HG03066 (cell line): ENCODE data around the gene PLAAT4.
"Not testable (repeated sequence)": the region's sequence is repeated elsewhere in the genome, so short reads cannot be mapped to it uniquely, and the experiment has no call there.

Source experiments
- ATAC-seq: cut with Tn5 transposase; IDR thresholded peaks from one replicate; pipeline ENCODE4 v1.9.1; 2021; ENCODE audit warnings: low read depth; ENCODE audit not compliant: unreplicated experiment

Gene PLAAT4

GRCh38 chr11:63510360-63511047 is 26.1 kb upstream of the PLAAT4 start:
- no peak for ATAC-seq

GRCh38 chr11:63511048-63511748 is 25.4 kb upstream of the PLAAT4 start:
- ATAC-seq, result no peak

DNA sequence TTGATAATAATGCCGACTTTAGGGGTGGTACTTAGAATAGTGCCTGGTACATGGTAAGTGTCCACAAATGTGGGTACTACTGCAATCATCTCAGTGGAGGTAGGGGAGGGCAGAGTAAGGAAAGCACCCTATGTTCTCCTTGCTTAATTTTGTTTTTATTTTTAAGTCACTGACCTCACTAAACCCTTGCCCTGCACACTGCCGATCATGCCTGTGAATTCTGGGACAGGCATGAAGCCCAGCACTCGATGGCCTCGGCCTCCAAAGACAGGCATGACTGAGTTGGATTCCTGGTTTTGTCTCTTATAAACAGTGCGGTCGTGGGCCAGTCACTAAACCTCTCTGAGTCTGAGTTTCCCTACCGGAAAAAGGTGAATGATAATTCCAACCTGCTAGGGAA is 23.8 kb upstream of the PLAAT4 start:
- no peak for ATAC-seq

GRCh38 chr11:63516109-63516508 is 20.5 kb upstream of the PLAAT4 start:
- ATAC-seq, result no peak

DNA sequence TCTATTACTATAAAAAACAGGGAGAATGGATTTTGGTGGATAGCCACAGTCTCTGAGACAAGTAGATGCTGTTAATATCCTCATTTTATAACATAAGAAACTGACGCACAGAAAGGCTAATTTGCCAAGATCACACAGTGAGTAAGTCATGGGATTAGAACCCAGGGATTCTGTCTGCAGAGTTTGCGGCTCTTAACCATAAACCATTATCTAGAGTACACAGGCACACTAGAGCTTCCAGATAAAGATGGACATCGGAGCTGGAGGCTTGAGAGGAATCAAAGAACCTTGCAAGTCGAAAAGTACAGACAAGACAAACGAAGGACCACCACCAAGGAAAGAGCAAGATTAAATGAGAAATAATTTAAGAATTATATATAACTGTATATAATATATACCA is 19.5 kb upstream of the PLAAT4 start:
- ATAC-seq, result no peak

GRCh38 chr11:63518548-63518947 is 18.1 kb upstream of the PLAAT4 start:
- ATAC-seq, result no peak

GRCh38 chr11:63520606-63521170 is 15.9 kb upstream of the PLAAT4 start:
- ATAC-seq, result no peak

- no peak for ATAC-seq
These were observed 14.7 kb upstream of the PLAAT4 start for GRCh38 chr11:63521896-63522295.

DNA sequence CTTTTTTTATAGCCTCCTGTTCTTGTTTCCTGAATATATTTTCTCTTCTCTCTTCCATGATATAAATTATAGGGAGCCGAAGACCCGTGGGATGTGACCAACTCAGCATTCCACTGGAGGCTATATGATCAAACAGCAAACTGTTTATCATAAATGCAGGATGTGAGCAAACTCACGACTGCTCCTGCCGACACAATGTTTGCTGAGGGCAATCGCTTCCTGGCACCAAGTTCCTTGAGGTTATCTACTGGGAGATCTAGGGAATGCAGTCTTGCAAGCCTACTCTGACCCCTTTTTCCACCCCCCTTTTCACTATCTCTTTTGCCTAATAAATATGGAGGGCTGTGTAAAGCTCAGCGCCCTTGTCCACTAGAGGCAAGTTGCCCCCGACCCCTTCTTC is 13.5 kb upstream of the PLAAT4 start:
- no peak for ATAC-seq

DNA sequence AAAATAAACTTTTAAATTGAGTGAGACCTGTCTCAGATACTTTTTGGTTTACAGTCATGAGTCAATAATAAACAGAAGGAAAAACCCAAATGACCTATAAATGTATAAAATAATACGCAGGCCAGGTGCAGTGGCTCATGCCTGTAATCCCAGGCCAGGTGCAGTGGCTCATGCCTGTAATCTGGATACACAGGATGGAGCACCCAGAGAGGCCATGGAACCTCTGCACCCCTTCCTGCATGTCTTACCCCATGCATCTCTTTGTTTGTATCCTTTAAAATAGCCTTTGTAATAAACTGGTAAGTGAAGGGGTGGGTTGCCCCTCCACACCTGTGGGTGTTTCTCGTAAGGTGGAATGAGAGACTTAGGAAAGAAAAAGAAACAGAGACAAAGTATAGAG is 8.9 kb upstream of the PLAAT4 start:
- no peak for ATAC-seq

DNA sequence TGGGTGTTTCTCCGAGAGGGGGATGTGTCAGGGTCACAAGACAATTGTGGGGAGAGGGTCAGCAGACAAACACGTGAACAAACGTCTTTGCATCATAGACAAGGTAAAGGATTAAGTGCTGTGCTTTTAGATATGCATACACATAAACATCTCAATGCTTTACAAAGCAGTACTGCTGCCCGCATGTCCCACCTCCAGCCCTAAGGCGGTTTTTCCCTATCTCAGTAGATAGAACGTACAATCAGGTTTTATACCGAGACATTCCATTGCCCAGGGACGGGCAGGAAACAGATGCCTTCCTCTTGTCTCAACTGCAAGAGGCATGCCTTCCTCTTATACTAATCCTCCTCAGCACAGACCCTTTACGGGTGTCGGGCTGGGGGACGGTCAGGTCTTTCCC is 8.5 kb upstream of the PLAAT4 start:
- ATAC-seq, result not testable (repeated sequence)

GRCh38 chr11:63528729-63529278 is 7.8 kb upstream of the PLAAT4 start:
- ATAC-seq, result not testable (repeated sequence)

GRCh38 chr11:63529373-63529772 is 7.2 kb upstream of the PLAAT4 start:
- ATAC-seq, result not testable (repeated sequence)

GRCh38 chr11:63530021-63530420 is 6.6 kb upstream of the PLAAT4 start:
- no peak for ATAC-seq

GRCh38 chr11:63531074-63531792 is 5.4 kb upstream of the PLAAT4 start:
- ATAC-seq, result not testable (repeated sequence)

DNA sequence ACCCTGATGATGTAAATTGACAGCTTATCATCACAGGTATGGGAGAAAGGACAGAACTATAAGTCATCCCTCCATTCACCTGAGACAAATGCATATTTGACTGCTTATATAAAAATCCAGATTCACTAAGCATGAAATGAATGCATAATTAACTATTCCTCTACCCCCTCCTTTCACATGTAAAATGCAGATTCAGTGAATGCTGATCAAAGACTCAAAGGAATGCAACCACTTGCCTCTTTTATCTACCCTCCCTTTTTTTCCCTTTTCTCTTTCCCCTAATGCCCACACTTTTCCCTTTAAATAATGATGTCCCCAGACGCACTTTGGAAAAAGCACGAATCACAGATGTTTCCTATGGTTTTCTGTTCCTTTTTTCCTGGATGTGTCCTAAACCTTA is 4.5 kb upstream of the PLAAT4 start:
- no peak for ATAC-seq

- no peak for ATAC-seq
These were observed 3.7 kb upstream of the PLAAT4 start for GRCh38 chr11:63532799-63533475.

DNA sequence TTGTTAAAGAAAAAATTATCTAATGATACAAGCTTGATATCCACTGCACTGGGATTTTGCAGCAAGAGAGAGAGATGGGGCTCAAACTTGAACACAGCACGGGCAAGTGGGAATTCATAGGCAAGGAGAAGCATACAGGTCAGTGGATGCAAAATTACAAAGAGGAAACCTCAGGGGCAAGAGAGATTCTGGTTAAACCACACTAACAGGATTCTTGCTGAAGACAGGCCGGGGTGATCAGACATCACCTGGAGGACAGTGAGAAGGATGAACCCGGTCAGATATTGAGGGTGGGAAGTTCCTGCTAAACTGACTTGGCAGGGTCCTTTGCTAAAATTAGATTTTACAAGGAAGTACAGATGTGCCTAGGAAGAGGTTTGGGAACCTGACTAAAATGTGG is 2.5 kb upstream of the PLAAT4 start:
- no peak for ATAC-seq

- no peak for ATAC-seq
These were observed 1.6 kb upstream of the PLAAT4 start for GRCh38 chr11:63534895-63535461.

DNA sequence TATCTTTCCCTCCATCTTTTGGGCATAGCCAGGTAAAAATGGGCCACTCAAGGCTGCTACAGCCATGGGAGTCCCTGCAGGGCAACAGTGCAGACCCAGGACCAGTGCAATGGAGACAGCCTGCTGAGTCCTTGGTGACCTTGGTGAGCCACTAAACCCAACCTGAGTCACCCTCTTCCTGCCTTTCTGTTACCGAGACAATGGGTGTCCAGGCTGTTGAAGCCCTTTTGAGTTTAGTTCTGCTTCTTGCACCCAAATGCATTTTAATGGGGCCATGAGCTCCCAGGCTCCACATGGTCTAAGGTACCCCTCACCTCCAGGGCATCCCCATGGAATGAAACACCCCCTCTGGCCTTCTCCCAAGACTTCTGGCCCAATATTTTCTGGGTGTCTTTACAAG is 874 bp upstream of the PLAAT4 start:
- ATAC-seq, result no peak
